ENCODE measurements around the gene CCDC8. TPM values are rescaled to one million over a fixed set of nuclear protein-coding genes. Genes with fewer than 3 reads are reported as not detected.
A peak's percentile ranks its signal among the peaks of the same experiment; 100 is the strongest.

CCDC8 gene
- total RNA-seq, 1 donor from 2014 or later: 35.0 TPM

- Mint-ChIP-seq H3K36me3 (ENCODE audit: unreplicated experiment) (peaks cover 18% of the 10 kb centered on the region), H3K27ac (ENCODE audit: unreplicated experiment) (no peak overlapping the region), H3K4me3 (ENCODE audit: unreplicated experiment) (no peak overlapping the region), H3K27me3 (ENCODE audit: unreplicated experiment) (peaks cover 3% of the 10 kb centered on the region), H3K4me1 (ENCODE audit: unreplicated experiment) (peaks cover 57% of the 10 kb centered on the region), H3K9me3 (ENCODE audit: unreplicated experiment) (no peaks in the 10 kb centered on the region)
- DNase-seq (ENCODE audit: extremely low spot score, unreplicated experiment): no peak
- TF ChIP-seq, protein P1, sequence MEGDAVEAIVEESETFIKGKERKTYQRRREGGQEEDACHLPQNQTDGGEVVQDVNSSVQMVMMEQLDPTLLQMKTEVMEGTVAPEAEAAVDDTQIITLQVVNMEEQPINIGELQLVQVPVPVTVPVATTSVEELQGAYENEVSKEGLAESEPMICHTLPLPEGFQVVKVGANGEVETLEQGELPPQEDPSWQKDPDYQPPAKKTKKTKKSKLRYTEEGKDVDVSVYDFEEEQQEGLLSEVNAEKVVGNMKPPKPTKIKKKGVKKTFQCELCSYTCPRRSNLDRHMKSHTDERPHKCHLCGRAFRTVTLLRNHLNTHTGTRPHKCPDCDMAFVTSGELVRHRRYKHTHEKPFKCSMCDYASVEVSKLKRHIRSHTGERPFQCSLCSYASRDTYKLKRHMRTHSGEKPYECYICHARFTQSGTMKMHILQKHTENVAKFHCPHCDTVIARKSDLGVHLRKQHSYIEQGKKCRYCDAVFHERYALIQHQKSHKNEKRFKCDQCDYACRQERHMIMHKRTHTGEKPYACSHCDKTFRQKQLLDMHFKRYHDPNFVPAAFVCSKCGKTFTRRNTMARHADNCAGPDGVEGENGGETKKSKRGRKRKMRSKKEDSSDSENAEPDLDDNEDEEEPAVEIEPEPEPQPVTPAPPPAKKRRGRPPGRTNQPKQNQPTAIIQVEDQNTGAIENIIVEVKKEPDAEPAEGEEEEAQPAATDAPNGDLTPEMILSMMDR (IDR thresholded peaks at IDR 0.05): no peak
Observed at GRCh38 chr19:46409191-46409590, 4.2 kb downstream of the CCDC8 start.

GRCh38 chr19:46408664-46409039 lies 4.7 kb downstream of the CCDC8 start:
- Mint-ChIP-seq H3K27ac (ENCODE audit: unreplicated experiment) (peak overlapping the region; percentile 53), H3K9me3 (ENCODE audit: unreplicated experiment) (no peaks in the 10 kb centered on the region), H3K27me3 (ENCODE audit: unreplicated experiment) (peaks cover 3% of the 10 kb centered on the region), H3K4me3 (ENCODE audit: unreplicated experiment) (peak overlapping the region; percentile 53), H3K36me3 (ENCODE audit: unreplicated experiment) (peaks cover 18% of the 10 kb centered on the region), H3K4me1 (ENCODE audit: unreplicated experiment) (peaks cover 58% of the 10 kb centered on the region)
- TF ChIP-seq, protein P1 (IDR thresholded peaks at IDR 0.05): no peak
- no peak for DNase-seq (ENCODE audit: extremely low spot score, unreplicated experiment)

DNA sequence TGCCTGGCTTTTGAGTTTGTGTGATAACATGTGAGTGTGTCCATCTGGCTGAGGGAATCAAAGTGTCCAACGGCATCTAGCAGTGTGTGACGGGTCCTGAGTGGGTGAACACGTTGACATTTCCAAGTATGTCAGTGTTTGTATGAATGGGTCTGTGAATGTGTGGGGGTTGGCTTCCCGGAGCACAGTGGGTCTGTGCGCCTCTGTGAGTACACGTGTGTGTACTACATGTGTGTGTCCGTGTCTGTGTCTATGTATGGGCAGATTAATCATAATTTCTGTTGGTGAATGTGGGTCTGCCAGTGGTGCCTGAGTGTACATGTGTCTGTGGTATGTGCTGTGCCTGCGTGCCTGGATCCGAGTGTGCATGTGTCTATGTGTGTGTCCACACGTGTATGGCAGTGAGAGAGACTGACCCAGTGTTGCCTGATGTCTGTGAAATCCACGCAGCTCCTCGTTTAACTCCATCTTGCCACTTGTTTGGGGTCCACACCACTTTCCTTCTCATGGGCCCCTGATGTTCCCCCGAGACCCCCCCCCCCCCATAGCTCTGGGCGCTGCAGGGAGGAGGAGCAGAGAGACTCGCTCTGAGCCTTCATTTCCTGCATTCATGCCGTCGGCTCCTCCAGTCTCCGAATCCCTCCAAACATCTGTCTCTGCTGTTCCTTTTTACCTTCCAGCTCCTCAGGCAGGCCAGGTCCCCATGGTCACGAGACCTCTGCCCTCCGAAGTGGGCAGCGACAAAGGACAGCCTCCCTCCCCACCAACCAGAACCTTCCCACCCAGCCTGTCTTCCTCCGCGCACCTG lies 5.3 kb downstream of the CCDC8 start:
- DNase-seq (ENCODE audit: extremely low spot score, unreplicated experiment): no peak
- Mint-ChIP-seq H3K27ac (ENCODE audit: unreplicated experiment) (peak overlapping the region; percentile 53), H3K4me1 (ENCODE audit: unreplicated experiment) (peaks cover 57% of the 10 kb centered on the region), H3K9me3 (ENCODE audit: unreplicated experiment) (no peaks in the 10 kb centered on the region), H3K27me3 (ENCODE audit: unreplicated experiment) (peaks cover 3% of the 10 kb centered on the region), H3K4me3 (ENCODE audit: unreplicated experiment) (no peak overlapping the region), H3K36me3 (ENCODE audit: unreplicated experiment) (peaks cover 18% of the 10 kb centered on the region)
- TF ChIP-seq, protein P1 (IDR thresholded peaks at IDR 0.05): no peak

DNA sequence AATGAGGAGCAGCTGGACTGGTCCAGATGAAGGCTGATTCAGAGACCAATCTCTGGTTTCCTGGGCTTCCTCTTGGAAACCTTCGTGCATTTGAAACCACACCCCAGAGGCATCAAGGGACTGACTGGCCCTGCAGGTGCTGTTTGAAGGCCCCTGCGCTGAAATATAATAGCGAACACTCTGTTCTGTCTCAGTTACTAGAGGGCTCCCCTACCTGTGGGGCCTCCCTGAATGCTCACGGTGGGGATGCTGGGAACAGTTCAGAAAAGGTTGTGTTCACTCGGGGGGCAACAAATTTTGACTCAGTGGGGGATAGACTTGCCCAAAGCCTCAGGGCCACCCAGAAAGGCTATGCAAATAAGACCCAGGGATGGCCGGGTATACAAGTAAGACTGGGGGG lies 6.4 kb downstream of the CCDC8 start:
- DNase-seq (ENCODE audit: extremely low spot score, unreplicated experiment): no peak
- TF ChIP-seq, protein P1 (IDR thresholded peaks at IDR 0.05): no peak
- H3K4me3 Mint-ChIP-seq (ENCODE audit: unreplicated experiment): no peak overlapping the region
- H3K9me3 Mint-ChIP-seq (ENCODE audit: unreplicated experiment): no peaks in the 10 kb centered on the region
- peaks cover 12% of the 10 kb centered on the region for H3K36me3 Mint-ChIP-seq (ENCODE audit: unreplicated experiment)
- H3K4me1 Mint-ChIP-seq (ENCODE audit: unreplicated experiment): peaks cover 51% of the 10 kb centered on the region
- peaks cover 3% of the 10 kb centered on the region for H3K27me3 Mint-ChIP-seq (ENCODE audit: unreplicated experiment)
- no peak overlapping the region for H3K27ac Mint-ChIP-seq (ENCODE audit: unreplicated experiment)

DNA sequence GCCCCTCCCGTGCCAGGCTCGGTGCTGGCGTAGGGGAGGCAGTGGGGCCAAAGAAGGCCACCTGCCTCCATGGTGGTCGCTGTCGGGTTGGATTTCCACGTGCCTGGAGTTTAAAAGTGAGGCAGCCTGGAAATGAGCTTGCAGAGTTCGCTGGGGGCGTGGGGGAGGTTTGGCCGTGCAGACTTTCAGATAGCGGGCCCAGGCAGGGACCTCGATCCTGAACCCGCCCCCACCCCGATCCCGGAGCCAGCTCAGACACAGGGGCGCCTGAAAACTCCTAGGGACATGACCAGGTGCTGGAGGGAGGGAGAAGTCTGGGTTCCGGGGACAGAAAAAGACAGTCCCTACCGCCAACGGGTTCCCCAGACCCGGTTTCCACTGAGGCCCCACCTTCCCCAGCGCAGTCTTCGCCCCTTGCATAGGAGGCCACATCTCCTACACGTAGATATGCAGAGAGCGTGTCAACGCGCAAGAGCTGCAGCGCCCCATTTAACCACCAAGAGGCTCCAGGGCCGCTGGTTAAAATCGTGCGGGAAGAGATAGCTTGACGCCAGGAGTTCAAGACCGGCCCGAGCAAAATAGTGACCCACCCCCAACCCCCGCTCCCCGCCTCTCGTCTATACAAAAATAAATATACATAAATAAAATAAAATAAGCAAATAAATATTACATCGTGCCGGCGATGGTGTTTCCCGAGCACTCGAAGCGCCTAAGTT lies 8.5 kb downstream of the CCDC8 start:
- TF ChIP-seq, protein P1 (IDR thresholded peaks at IDR 0.05): no peak
- peaks cover 32% of the 10 kb centered on the region for H3K4me1 Mint-ChIP-seq (ENCODE audit: unreplicated experiment)
- H3K36me3 Mint-ChIP-seq (ENCODE audit: unreplicated experiment): peaks cover 5% of the 10 kb centered on the region
- peak overlapping the region; percentile 38 for H3K27ac Mint-ChIP-seq (ENCODE audit: unreplicated experiment)
- peaks cover 3% of the 10 kb centered on the region for H3K27me3 Mint-ChIP-seq (ENCODE audit: unreplicated experiment)
- H3K9me3 Mint-ChIP-seq (ENCODE audit: unreplicated experiment): no peaks in the 10 kb centered on the region
- no peak for DNase-seq (ENCODE audit: extremely low spot score, unreplicated experiment)
- H3K4me3 Mint-ChIP-seq (ENCODE audit: unreplicated experiment): no peak overlapping the region

All from osteocyte (in vitro differentiated cells).